HepG2 (cell line): Measurements from ENCODE around the gene KRTAP1-1. TPM values are rescaled to one million over a fixed set of nuclear protein-coding genes. Genes with fewer than 3 reads are reported as not detected.

Experiments
- HIVEP1 ChIP-seq: sonication (generic); formaldehyde crosslinking; IDR thresholded peaks from 2 replicates; pipeline ENCODE4 v1.4.0; 2020; ENCODE audit warnings: mild to moderate bottlenecking, missing genetic modification reagents
- NONO ChIP-seq, 2 experiments: fragments of 450-650 bp in 1 of 2; sonication (generic) in 1 of 2; formaldehyde crosslinking in 1 of 2; IDR thresholded peaks in 1 of 2; conservative IDR thresholded peaks in 1 of 2; 2 replicates each; pipeline versions ENCODE4 v1.6.1 to v1.8.0; 2017 to 2022; ENCODE audit warnings: mild to moderate bottlenecking in 1 of 2, missing genetic modification reagents in 1 of 2, moderate library complexity in 1 of 2
- SALL2 ChIP-seq: sonication (generic); formaldehyde crosslinking; IDR thresholded peaks from 2 replicates; pipeline ENCODE4 v1.8.1; 2023; ENCODE audit warnings: mild to moderate bottlenecking, missing genetic modification reagents, inconsistent platforms
- ZNF232 ChIP-seq: sonication (generic); formaldehyde crosslinking; IDR thresholded peaks from 2 replicates; pipeline ENCODE4 v1.4.0; 2020; ENCODE audit warnings: missing genetic modification reagents, borderline replicate concordance
- ZNF274 ChIP-seq: sonication (generic); formaldehyde crosslinking; IDR thresholded peaks from 2 replicates; pipeline ENCODE4 v1.5.1; 2020; ENCODE audit warnings: mild to moderate bottlenecking, missing genetic modification reagents
- polyA plus RNA-seq, 8 experiments: library from polyadenylated mRNA; depleted of rRNA in 3 of 8; stranded (reverse) in 7 of 8; unstranded in 1 of 8; fragments of >200 nt; fragmentation: Illumina TruSeq in 4 of 8; extraction: Trizol in 4 of 8; gene quantifications; 2 replicates each; pipeline versions ENCODE4 v1.2.1 to v1.2.3, GENCODE V29; 2011 to 2016; ENCODE audit warnings: low read depth in 4 of 8, missing spikeins in 1 of 8, mixed read lengths in 1 of 8; ENCODE audit not compliant: insufficient read depth in 1 of 8
- total RNA-seq, 5 experiments: library from RNA; depleted of rRNA; stranded (reverse); fragments of >200 nt; fragmentation: Illumina TruSeq; extraction: Trizol; gene quantifications; 2 replicates each; pipeline ENCODE4 v1.2.3, GENCODE V29; 2016; ENCODE audit warnings: low read depth in 1 of 5
- TF ChIP-seq, protein P1 (sequence below): sonication (generic); formaldehyde crosslinking; IDR thresholded peaks from 2 replicates; pipeline ENCODE4 v1.5.0; 2020; ENCODE audit warnings: missing genetic modification reagents, mild to moderate bottlenecking, borderline replicate concordance
- TF ChIP-seq, protein P2 (sequence below): sonication (generic); formaldehyde crosslinking; IDR thresholded peaks from 2 replicates; pipeline ENCODE4 v1.5.0; 2020; ENCODE audit warnings: missing genetic modification reagents
- TF ChIP-seq, protein P3 (sequence below): sonication (generic); formaldehyde crosslinking; IDR thresholded peaks from one replicate; pipeline ENCODE4 v1.5.1; 2020; ENCODE audit warnings: mild to moderate bottlenecking, missing genetic modification reagents; ENCODE audit errors: not compliant biosample characterization
- TF ChIP-seq, protein P4 (sequence below): sonication (generic); formaldehyde crosslinking; IDR thresholded peaks from 2 replicates; pipeline ENCODE4 v1.4.0; 2020; ENCODE audit warnings: missing genetic modification reagents, mild to moderate bottlenecking, borderline replicate concordance
- TF ChIP-seq, protein P5 (sequence below): sonication (generic); formaldehyde crosslinking; IDR thresholded peaks from 2 replicates; pipeline ENCODE4 v1.4.0; 2020; ENCODE audit warnings: mild to moderate bottlenecking, low read depth, missing genetic modification reagents
- TF ChIP-seq, protein P6 (sequence below): sonication (generic); formaldehyde crosslinking; IDR thresholded peaks from 2 replicates; pipeline ENCODE4 v1.4.0; 2020; ENCODE audit warnings: mild to moderate bottlenecking, low read depth, missing genetic modification reagents

KRTAP1-1 gene
- total and polyA plus RNA-seq, 2 of the 13 experiments (the other 11 are each of a cell fraction or from before 2014, with no cell fraction given), result not detected

DNA sequence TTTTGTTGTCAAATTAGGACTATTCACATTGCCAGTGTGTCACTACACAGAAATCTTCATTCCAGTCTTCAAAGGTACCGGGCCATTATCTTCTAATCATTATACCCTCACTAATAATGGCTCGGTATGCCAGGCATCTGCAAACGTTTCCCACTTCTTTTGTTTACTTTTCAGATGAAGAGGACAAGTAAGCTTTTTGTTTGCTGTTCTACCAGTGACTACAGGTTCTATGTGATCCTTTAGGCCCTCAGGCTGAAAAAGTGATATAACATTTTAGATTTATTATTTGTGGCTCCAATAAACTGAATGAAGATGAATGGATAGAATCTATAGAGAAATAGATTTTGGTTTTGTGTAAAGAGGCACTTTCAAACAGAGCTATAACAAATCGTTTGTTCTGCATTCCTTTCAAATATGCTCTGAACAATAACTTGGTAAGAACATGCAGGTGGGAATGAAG is 31.9 kb downstream of the KRTAP1-1 start (continued):
- TF ChIP-seq, protein P1, sequence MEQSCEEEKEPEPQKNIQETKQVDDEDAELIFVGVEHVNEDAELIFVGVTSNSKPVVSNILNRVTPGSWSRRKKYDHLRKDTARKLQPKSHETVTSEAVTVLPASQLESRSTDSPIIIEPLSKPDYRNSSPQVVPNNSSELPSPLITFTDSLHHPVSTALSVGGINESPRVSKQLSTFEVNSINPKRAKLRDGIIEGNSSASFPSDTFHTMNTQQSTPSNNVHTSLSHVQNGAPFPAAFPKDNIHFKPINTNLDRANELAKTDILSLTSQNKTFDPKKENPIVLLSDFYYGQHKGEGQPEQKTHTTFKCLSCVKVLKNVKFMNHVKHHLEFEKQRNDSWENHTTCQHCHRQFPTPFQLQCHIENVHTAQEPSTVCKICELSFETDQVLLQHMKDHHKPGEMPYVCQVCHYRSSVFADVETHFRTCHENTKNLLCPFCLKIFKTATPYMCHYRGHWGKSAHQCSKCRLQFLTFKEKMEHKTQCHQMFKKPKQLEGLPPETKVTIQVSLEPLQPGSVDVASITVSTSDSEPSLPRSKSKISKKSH (CRISPR knock-in tag), result no peak
- TF ChIP-seq, protein P2, sequence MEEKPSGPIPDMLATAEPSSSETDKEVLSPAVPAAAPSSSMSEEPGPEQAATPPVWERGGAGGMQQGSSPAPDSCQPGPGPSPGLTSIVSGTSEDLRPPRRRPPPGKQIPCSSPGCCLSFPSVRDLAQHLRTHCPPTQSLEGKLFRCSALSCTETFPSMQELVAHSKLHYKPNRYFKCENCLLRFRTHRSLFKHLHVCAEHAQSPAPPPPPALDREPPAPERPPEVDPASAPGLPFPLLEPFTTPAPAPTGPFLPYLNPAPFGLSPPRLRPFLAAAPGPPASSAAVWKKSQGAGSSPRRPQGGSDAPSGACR (CRISPR knock-in tag), result no peak
- TF ChIP-seq HIVEP1 (no peak), SALL2 (CRISPR knock-in tag) (no peak), ZNF274 (CRISPR knock-in tag) (no peak), ZNF232 (CRISPR knock-in tag) (no peak), NONO (IDR thresholded peaks at IDR 0.05) (no peak), NONO (CRISPR knock-in tag; conservative IDR thresholded peaks at IDR 0.05) (0 out of 2 replicates have a peak, but pooled peaks have one; percentile 12)
- TF ChIP-seq, protein P3, sequence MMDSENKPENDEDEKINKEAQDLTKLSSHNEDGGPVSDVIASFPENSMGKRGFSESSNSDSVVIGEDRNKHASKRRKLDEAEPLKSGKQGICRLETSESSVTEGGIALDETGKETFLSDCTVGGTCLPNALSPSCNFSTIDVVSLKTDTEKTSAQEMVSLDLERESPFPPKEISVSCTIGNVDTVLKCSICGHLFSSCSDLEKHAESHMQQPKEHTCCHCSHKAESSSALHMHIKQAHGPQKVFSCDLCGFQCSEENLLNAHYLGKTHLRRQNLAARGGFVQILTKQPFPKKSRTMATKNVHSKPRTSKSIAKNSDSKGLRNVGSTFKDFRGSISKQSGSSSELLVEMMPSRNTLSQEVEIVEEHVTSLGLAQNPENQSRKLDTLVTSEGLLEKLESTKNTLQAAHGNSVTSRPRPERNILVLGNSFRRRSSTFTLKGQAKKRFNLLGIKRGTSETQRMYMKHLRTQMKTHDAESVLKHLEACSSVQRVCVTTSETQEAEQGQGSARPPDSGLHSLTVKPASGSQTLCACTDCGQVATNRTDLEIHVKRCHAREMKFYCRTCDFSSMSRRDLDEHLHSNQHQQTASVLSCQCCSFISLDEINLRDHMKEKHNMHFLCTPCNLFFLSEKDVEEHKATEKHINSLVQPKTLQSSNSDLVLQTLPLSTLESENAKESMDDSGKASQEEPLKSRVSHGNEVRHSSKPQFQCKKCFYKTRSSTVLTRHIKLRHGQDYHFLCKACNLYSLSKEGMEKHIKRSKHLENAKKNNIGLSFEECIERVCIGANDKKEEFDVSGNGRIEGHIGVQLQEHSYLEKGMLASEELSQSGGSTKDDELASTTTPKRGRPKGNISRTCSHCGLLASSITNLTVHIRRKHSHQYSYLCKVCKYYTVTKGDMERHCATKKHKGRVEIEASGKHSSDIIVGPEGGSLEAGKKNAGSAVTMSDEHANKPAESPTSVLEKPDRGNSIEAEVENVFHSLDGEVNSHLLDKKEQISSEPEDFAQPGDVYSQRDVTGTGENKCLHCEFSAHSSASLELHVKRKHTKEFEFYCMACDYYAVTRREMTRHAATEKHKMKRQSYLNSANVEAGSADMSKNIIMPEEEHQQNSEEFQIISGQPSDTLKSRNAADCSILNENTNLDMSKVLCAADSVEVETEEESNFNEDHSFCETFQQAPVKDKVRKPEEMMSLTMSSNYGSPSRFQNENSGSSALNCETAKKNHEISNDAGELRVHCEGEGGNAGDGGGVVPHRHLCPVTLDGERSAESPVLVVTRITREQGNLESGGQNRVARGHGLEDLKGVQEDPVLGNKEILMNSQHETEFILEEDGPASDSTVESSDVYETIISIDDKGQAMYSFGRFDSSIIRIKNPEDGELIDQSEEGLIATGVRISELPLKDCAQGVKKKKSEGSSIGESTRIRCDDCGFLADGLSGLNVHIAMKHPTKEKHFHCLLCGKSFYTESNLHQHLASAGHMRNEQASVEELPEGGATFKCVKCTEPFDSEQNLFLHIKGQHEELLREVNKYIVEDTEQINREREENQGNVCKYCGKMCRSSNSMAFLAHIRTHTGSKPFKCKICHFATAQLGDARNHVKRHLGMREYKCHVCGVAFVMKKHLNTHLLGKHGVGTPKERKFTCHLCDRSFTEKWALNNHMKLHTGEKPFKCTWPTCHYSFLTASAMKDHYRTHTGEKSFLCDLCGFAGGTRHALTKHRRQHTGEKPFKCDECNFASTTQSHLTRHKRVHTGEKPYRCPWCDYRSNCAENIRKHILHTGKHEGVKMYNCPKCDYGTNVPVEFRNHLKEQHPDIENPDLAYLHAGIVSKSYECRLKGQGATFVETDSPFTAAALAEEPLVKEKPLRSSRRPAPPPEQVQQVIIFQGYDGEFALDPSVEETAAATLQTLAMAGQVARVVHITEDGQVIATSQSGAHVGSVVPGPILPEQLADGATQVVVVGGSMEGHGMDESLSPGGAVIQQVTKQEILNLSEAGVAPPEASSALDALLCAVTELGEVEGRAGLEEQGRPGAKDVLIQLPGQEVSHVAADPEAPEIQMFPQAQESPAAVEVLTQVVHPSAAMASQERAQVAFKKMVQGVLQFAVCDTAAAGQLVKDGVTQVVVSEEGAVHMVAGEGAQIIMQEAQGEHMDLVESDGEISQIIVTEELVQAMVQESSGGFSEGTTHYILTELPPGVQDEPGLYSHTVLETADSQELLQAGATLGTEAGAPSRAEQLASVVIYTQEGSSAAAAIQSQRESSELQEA (CRISPR knock-in tag), result no peak
- TF ChIP-seq, protein P4, sequence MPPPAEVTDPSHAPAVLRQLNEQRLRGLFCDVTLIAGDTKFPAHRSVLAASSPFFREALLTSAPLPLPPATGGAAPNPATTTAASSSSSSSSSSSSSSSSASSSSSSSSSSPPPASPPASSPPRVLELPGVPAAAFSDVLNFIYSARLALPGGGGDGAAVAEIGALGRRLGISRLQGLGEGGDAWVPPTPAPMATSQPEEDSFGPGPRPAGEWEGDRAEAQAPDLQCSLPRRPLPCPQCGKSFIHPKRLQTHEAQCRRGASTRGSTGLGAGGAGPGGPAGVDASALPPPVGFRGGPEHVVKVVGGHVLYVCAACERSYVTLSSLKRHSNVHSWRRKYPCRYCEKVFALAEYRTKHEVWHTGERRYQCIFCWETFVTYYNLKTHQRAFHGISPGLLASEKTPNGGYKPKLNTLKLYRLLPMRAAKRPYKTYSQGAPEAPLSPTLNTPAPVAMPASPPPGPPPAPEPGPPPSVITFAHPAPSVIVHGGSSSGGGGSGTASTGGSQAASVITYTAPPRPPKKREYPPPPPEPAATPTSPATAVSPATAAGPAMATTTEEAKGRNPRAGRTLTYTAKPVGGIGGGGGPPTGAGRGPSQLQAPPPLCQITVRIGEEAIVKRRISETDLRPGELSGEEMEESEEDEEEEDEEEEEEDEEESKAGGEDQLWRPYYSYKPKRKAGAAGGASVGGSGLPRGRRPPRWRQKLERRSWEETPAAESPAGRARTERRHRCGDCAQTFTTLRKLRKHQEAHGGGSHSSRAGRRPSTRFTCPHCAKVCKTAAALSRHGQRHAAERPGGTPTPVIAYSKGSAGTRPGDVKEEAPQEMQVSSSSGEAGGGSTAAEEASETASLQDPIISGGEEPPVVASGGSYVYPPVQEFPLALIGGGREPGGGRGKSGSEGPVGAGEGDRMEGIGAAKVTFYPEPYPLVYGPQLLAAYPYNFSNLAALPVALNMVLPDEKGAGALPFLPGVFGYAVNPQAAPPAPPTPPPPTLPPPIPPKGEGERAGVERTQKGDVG, result no peak
- TF ChIP-seq, protein P5, sequence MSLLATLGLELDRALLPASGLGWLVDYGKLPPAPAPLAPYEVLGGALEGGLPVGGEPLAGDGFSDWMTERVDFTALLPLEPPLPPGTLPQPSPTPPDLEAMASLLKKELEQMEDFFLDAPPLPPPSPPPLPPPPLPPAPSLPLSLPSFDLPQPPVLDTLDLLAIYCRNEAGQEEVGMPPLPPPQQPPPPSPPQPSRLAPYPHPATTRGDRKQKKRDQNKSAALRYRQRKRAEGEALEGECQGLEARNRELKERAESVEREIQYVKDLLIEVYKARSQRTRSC, result no peak
- TF ChIP-seq, protein P6, sequence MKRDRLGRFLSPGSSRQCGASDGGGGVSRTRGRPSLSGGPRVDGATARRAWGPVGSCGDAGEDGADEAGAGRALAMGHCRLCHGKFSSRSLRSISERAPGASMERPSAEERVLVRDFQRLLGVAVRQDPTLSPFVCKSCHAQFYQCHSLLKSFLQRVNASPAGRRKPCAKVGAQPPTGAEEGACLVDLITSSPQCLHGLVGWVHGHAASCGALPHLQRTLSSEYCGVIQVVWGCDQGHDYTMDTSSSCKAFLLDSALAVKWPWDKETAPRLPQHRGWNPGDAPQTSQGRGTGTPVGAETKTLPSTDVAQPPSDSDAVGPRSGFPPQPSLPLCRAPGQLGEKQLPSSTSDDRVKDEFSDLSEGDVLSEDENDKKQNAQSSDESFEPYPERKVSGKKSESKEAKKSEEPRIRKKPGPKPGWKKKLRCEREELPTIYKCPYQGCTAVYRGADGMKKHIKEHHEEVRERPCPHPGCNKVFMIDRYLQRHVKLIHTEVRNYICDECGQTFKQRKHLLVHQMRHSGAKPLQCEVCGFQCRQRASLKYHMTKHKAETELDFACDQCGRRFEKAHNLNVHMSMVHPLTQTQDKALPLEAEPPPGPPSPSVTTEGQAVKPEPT (CRISPR knock-in tag), result no peak
